Measurements from ENCODE around the gene ZDHHC9. TPM values are rescaled to one million over a fixed set of nuclear protein-coding genes. Genes with fewer than 3 reads are reported as not detected.

ZDHHC9 gene
- total RNA-seq, 1 experiment from 2014 or later: 17.1 TPM

DNA sequence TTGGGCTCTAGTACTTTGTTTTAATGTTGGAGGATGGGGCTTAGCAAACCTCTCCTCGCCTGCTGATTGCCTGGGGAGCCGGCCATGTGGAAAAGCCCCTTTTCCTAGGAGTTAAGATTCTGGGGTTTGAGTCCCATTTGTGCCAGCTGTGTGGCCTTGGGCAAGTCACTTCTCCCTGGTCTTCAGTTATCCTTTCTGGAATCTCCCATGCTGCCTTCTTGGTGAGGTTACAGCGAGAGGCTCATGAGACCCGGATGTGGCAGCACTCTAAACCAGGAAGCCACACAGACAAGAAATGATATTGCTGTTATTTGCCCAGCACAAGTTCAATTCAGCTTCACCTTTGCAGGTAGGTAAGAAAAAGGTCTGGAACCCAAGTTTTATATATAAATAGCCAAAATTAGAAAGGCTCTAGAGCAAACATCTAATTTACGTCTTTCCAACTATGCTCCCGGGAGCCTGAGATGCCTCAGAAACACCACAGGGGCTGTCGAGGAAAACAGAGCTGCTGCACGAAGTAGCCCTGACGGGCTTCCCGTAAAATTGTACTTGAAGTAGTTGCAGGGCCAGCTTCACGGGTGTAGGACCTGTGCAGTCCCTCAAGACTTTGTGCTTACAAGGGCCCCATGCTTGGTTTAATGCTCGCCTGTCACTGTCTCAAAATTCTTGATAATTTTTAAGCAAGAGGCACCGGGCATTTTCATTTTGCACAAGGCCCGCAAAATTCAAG, 72.3 kb downstream of the ZDHHC9 start:
- POLR2A ChIA-PET (ENCODE audit: low non-redundant PET): no interaction called here

GRCh38 chrX:129769467-129770154, 74.1 kb downstream of the ZDHHC9 start:
- CTCF ChIA-PET: no interaction called here
- intact Hi-C loops (cut with micrococcal nuclease; ENCODE audit: unreplicated experiment): no loop called here
- H3K27me3 ChIP-seq (replicated peaks; ENCODE audit: insufficient read depth, low read depth, low read length, poor library complexity): no peaks in the 10 kb centered on the region
- no TSS peak for BruUV-seq (replicated peaks)
- no peaks in the 10 kb centered on the region for H3K4me1 ChIP-seq (ENCODE audit: insufficient read depth, low read length, poor library complexity, severe bottlenecking)
- POLR2A ChIA-PET (ENCODE audit: low non-redundant PET): no interaction called here
- H3K4me3 ChIP-seq (ENCODE audit: low read depth, low read length, poor library complexity, severe bottlenecking): no peak overlapping the region
- no peak overlapping the region for H3K27ac ChIP-seq (ENCODE audit: low read depth, low read length, poor library complexity, severe bottlenecking)
- H3K9me3 ChIP-seq (ENCODE audit: low read depth, low read length, poor library complexity, severe bottlenecking): no peaks in the 10 kb centered on the region
- TF ChIP-seq CTCF (conservative IDR thresholded peaks at IDR 0.05; ENCODE audit: low read depth, low read length) (no peak), EZH2 (IDR thresholded peaks at IDR 0.05; ENCODE audit: borderline replicate concordance, low read depth, low read length, poor library complexity, severe bottlenecking) (no peak)
- DNase-seq (ENCODE audit: low spot score): no peak
- H3K36me3 ChIP-seq (ENCODE audit: insufficient read depth, low read length, poor library complexity, severe bottlenecking): no peaks in the 10 kb centered on the region

More for the DNA sequence above, 72.3 kb downstream of the ZDHHC9 start:
- no peaks in the 10 kb centered on the region for H3K4me1 ChIP-seq (ENCODE audit: insufficient read depth, low read length, poor library complexity, severe bottlenecking)
- intact Hi-C loops (cut with micrococcal nuclease; ENCODE audit: unreplicated experiment): no loop called here
- H3K4me3 ChIP-seq (ENCODE audit: low read depth, low read length, poor library complexity, severe bottlenecking): no peak overlapping the region
- no peaks in the 10 kb centered on the region for H3K9me3 ChIP-seq (ENCODE audit: low read depth, low read length, poor library complexity, severe bottlenecking)
- no TSS peak for BruUV-seq (replicated peaks)
- H3K27me3 ChIP-seq (replicated peaks; ENCODE audit: insufficient read depth, low read depth, low read length, poor library complexity): no peaks in the 10 kb centered on the region
- DNase-seq (ENCODE audit: low spot score): no peak
- TF ChIP-seq CTCF (conservative IDR thresholded peaks at IDR 0.05; ENCODE audit: low read depth, low read length): no peak
- no peak for TF ChIP-seq EZH2 (IDR thresholded peaks at IDR 0.05; ENCODE audit: borderline replicate concordance, low read depth, low read length, poor library complexity, severe bottlenecking)
- H3K36me3 ChIP-seq (ENCODE audit: insufficient read depth, low read length, poor library complexity, severe bottlenecking): no peaks in the 10 kb centered on the region
- CTCF ChIA-PET: no interaction called here
- no peak overlapping the region for H3K27ac ChIP-seq (ENCODE audit: low read depth, low read length, poor library complexity, severe bottlenecking)

GRCh38 chrX:129768586-129769466, 74.9 kb downstream of the ZDHHC9 start:
- CTCF ChIA-PET: no interaction called here
- BruUV-seq (replicated peaks): no TSS peak
- POLR2A ChIA-PET (ENCODE audit: low non-redundant PET): no interaction called here
- Histone ChIP-seq H3K4me3 (ENCODE audit: low read depth, low read length, poor library complexity, severe bottlenecking) (no peak overlapping the region), H3K4me1 (ENCODE audit: insufficient read depth, low read length, poor library complexity, severe bottlenecking) (no peaks in the 10 kb centered on the region), H3K27ac (ENCODE audit: low read depth, low read length, poor library complexity, severe bottlenecking) (no peak overlapping the region), H3K9me3 (ENCODE audit: low read depth, low read length, poor library complexity, severe bottlenecking) (no peaks in the 10 kb centered on the region), H3K27me3 (replicated peaks; ENCODE audit: insufficient read depth, low read depth, low read length, poor library complexity) (no peaks in the 10 kb centered on the region), H3K36me3 (ENCODE audit: insufficient read depth, low read length, poor library complexity, severe bottlenecking) (no peaks in the 10 kb centered on the region)
- intact Hi-C loops (cut with micrococcal nuclease; ENCODE audit: unreplicated experiment): no loop called here
- DNase-seq (ENCODE audit: low spot score): no peak
- TF ChIP-seq EZH2 (IDR thresholded peaks at IDR 0.05; ENCODE audit: borderline replicate concordance, low read depth, low read length, poor library complexity, severe bottlenecking) (no peak), CTCF (conservative IDR thresholded peaks at IDR 0.05; ENCODE audit: low read depth, low read length) (no peak)
